ENCODE measurements around the gene ZNF22. TPM values are rescaled to one million over a fixed set of nuclear protein-coding genes. Genes with fewer than 3 reads are reported as not detected.

Gene ZNF22
- polyA plus RNA-seq, 1 donor from 2014 or later, result 42.9 TPM

GRCh38 chr10:44960482-44961229, 40.1 kb upstream of the ZNF22 start:
- H3K4me3 Mint-ChIP-seq, result peak overlapping the region; percentile 56 to 91 (median 82)
- H3K27me3 Mint-ChIP-seq, result no peaks in the 10 kb centered on the region
- H3K36me3 Mint-ChIP-seq, result peaks cover 3% of the 10 kb centered on the region
- no peaks in the 10 kb centered on the region for H3K9me3 Mint-ChIP-seq
- peak overlapping the region in 1 of 3 donors; percentile 65 for H3K27ac Mint-ChIP-seq
- H3K4me1 Mint-ChIP-seq, result peaks cover 31 to 46% (median 37%) of the 10 kb centered on the region in 3 donors

GRCh38 chr10:44961230-44961571, 39.5 kb upstream of the ZNF22 start:
- H3K36me3 Mint-ChIP-seq, result peaks cover 1% of the 10 kb centered on the region
- no peaks in the 10 kb centered on the region for H3K9me3 Mint-ChIP-seq
- no peak overlapping the region for H3K27ac Mint-ChIP-seq
- H3K4me3 Mint-ChIP-seq, result peak overlapping the region in 3 of 4 donors; percentile 29 to 91 (median 56)
- no peaks in the 10 kb centered on the region for H3K27me3 Mint-ChIP-seq
- H3K4me1 Mint-ChIP-seq, result peaks cover 37 to 51% (median 42%) of the 10 kb centered on the region in 3 donors

GRCh38 chr10:44961931-44962750, 38.6 kb upstream of the ZNF22 start:
- Mint-ChIP-seq H3K27me3 (no peaks in the 10 kb centered on the region), H3K27ac (peak overlapping the region in 1 of 3 donors; percentile 67), H3K4me3 (peak overlapping the region in 3 of 4 donors; percentile 47 to 71 (median 57)), H3K36me3 (no peaks in the 10 kb centered on the region), H3K4me1 (peaks cover 40 to 55% (median 43%) of the 10 kb centered on the region in 3 donors), H3K9me3 (no peaks in the 10 kb centered on the region)

- H3K4me1 Mint-ChIP-seq, result peaks cover 41 to 60% (median 49%) of the 10 kb centered on the region in 3 donors
- H3K27me3 Mint-ChIP-seq, result no peaks in the 10 kb centered on the region
- H3K4me3 Mint-ChIP-seq, result peak overlapping the region; percentile 34 to 91 (median 76)
- no peaks in the 10 kb centered on the region for H3K9me3 Mint-ChIP-seq
- H3K36me3 Mint-ChIP-seq, result no peaks in the 10 kb centered on the region
- H3K27ac Mint-ChIP-seq, result peak overlapping the region in 1 of 3 donors; percentile 67
These were observed 37.6 kb upstream of the ZNF22 start for GRCh38 chr10:44962870-44963738.

- no peaks in the 10 kb centered on the region for H3K27me3 Mint-ChIP-seq
- peak overlapping the region in 2 of 3 donors; percentile 39 to 43 for H3K27ac Mint-ChIP-seq
- no peaks in the 10 kb centered on the region for H3K36me3 Mint-ChIP-seq
- H3K9me3 Mint-ChIP-seq, result no peaks in the 10 kb centered on the region
- peaks cover 39 to 60% (median 43%) of the 10 kb centered on the region in 3 donors for H3K4me1 Mint-ChIP-seq
- peak overlapping the region; percentile 34 to 91 (median 76) for H3K4me3 Mint-ChIP-seq
These were observed 36.7 kb upstream of the ZNF22 start for GRCh38 chr10:44963772-44964633.

GRCh38 chr10:44965104-44965503, 35.6 kb upstream of the ZNF22 start:
- H3K4me3 Mint-ChIP-seq, result peak overlapping the region in 3 of 4 donors; percentile 8 to 68 (median 9)
- H3K27me3 Mint-ChIP-seq, result no peaks in the 10 kb centered on the region
- peaks cover 38 to 60% (median 41%) of the 10 kb centered on the region in 3 donors for H3K4me1 Mint-ChIP-seq
- no peaks in the 10 kb centered on the region for H3K36me3 Mint-ChIP-seq
- H3K9me3 Mint-ChIP-seq, result no peaks in the 10 kb centered on the region
- H3K27ac Mint-ChIP-seq, result peak overlapping the region in 1 of 3 donors; percentile 39

GRCh38 chr10:44965651-44966097, 35.0 kb upstream of the ZNF22 start:
- Mint-ChIP-seq H3K9me3 (no peaks in the 10 kb centered on the region), H3K27me3 (no peaks in the 10 kb centered on the region), H3K4me3 (peak overlapping the region in 2 of 4 donors; percentile 29 to 43), H3K27ac (peak overlapping the region in 1 of 3 donors; percentile 57), H3K4me1 (peaks cover 36 to 58% (median 38%) of the 10 kb centered on the region in 3 donors), H3K36me3 (no peaks in the 10 kb centered on the region)

- Mint-ChIP-seq H3K9me3 (no peaks in the 10 kb centered on the region), H3K4me3 (peak overlapping the region in 3 of 4 donors; percentile 12 to 58 (median 30)), H3K4me1 (peaks cover 36 to 53% (median 38%) of the 10 kb centered on the region in 3 donors), H3K36me3 (no peaks in the 10 kb centered on the region), H3K27me3 (no peaks in the 10 kb centered on the region), H3K27ac (peak overlapping the region in 1 of 3 donors; percentile 59)
These were observed 34.5 kb upstream of the ZNF22 start for GRCh38 chr10:44966129-44966815.

GRCh38 chr10:44966816-44967509, 33.8 kb upstream of the ZNF22 start:
- Mint-ChIP-seq H3K36me3 (no peaks in the 10 kb centered on the region), H3K9me3 (no peaks in the 10 kb centered on the region), H3K27me3 (no peaks in the 10 kb centered on the region), H3K27ac (no peak overlapping the region), H3K4me1 (peaks cover 36 to 53% (median 40%) of the 10 kb centered on the region in 3 donors), H3K4me3 (peak overlapping the region in 1 of 4 donors; percentile 30)

- Mint-ChIP-seq H3K4me1 (peaks cover 36 to 51% (median 39%) of the 10 kb centered on the region in 3 donors), H3K9me3 (no peaks in the 10 kb centered on the region), H3K27ac (no peak overlapping the region), H3K36me3 (no peaks in the 10 kb centered on the region), H3K4me3 (peak overlapping the region in 2 of 4 donors; percentile 59 to 68), H3K27me3 (no peaks in the 10 kb centered on the region)
These were observed 33.1 kb upstream of the ZNF22 start for GRCh38 chr10:44967616-44968015.

- no peaks in the 10 kb centered on the region for H3K9me3 Mint-ChIP-seq
- H3K4me1 Mint-ChIP-seq, result peaks cover 32 to 50% (median 38%) of the 10 kb centered on the region in 3 donors
- H3K4me3 Mint-ChIP-seq, result peak overlapping the region in 2 of 4 donors; percentile 59 to 68
- no peaks in the 10 kb centered on the region for H3K36me3 Mint-ChIP-seq
- H3K27me3 Mint-ChIP-seq, result no peaks in the 10 kb centered on the region
- no peak overlapping the region for H3K27ac Mint-ChIP-seq
These were observed 32.6 kb upstream of the ZNF22 start for GRCh38 chr10:44968091-44968490.

GRCh38 chr10:44968500-44969400, 32.0 kb upstream of the ZNF22 start:
- H3K4me3 Mint-ChIP-seq, result peak overlapping the region in 1 of 4 donors; percentile 68
- no peaks in the 10 kb centered on the region for H3K36me3 Mint-ChIP-seq
- peaks cover 34 to 50% (median 38%) of the 10 kb centered on the region in 3 donors for H3K4me1 Mint-ChIP-seq
- H3K27ac Mint-ChIP-seq, result peak overlapping the region in 1 of 3 donors; percentile 69
- no peaks in the 10 kb centered on the region for H3K9me3 Mint-ChIP-seq
- no peaks in the 10 kb centered on the region for H3K27me3 Mint-ChIP-seq
